ENCODE results near the gene SLC35F3.

SLC35F3 gene

GRCh38 chr1:234000557-234001041 is 96.1 kb downstream of the SLC35F3 start:
- DNase-seq (ENCODE audit: extremely low read depth, low read depth): no peak
- TF ChIP-seq CTCF (IDR thresholded peaks at IDR 0.05; ENCODE audit: low read depth, low read length): no peak

- no peak for TF ChIP-seq CTCF (IDR thresholded peaks at IDR 0.05; ENCODE audit: low read depth, low read length)
- DNase-seq (ENCODE audit: extremely low read depth, low read depth): no peak
These were observed 97.3 kb downstream of the SLC35F3 start for GRCh38 chr1:234001817-234002216.

GRCh38 chr1:234004591-234004990 is 100.1 kb downstream of the SLC35F3 start:
- TF ChIP-seq CTCF (IDR thresholded peaks at IDR 0.05; ENCODE audit: low read depth, low read length): no peak

GRCh38 chr1:234007684-234008083 is 103.2 kb downstream of the SLC35F3 start:
- TF ChIP-seq CTCF (IDR thresholded peaks at IDR 0.05; ENCODE audit: low read depth, low read length): no peak
- no peak for DNase-seq (ENCODE audit: extremely low read depth, low read depth)

More at GRCh38 chr1:234004591-234004990, 100.1 kb downstream of the SLC35F3 start:
- no peak for DNase-seq (ENCODE audit: extremely low read depth, low read depth)

- no peak for TF ChIP-seq CTCF (IDR thresholded peaks at IDR 0.05; ENCODE audit: low read depth, low read length)
- DNase-seq (ENCODE audit: extremely low read depth, low read depth): no peak
These were observed 104.1 kb downstream of the SLC35F3 start for GRCh38 chr1:234008591-234008990.

GRCh38 chr1:234009668-234010067 is 105.2 kb downstream of the SLC35F3 start:
- no peak for DNase-seq (ENCODE audit: extremely low read depth, low read depth)
- no peak for TF ChIP-seq CTCF (IDR thresholded peaks at IDR 0.05; ENCODE audit: low read depth, low read length)

- TF ChIP-seq CTCF (IDR thresholded peaks at IDR 0.05; ENCODE audit: low read depth, low read length): no peak
- DNase-seq (ENCODE audit: extremely low read depth, low read depth): no peak
These were observed 109.7 kb downstream of the SLC35F3 start for GRCh38 chr1:234014208-234014607.
